Measurements from ENCODE around the gene POLD3. TPM values are rescaled to one million over a fixed set of nuclear protein-coding genes. Genes with fewer than 3 reads are reported as not detected.
A peak's percentile ranks its signal among the peaks of the same experiment; 100 is the strongest.

The POLD3 gene
- 10 to 100 TPM; 38.5 to 52.2 TPM for total RNA-seq
- 37.7 TPM for polyA plus RNA-seq (2013, experiment 1 of 2)
- 31.8 TPM for polyA plus RNA-seq (2013, experiment 2 of 2)
- long read RNA-seq, experiment 1, transcript POLD3-201 (12 exons, 3,821 nt) = major isoform, 8 of 18 reads
- long read RNA-seq, experiment 1, partial matches to known transcripts = 7 of 18 reads
- long read RNA-seq, experiment 1, other reads (novel, unspliced or antisense) = 3 of 18 reads
- long read RNA-seq, experiment 2, transcript POLD3-201 (12 exons, 3,821 nt) = major isoform, 89 of 111 reads
- long read RNA-seq, experiment 2, partial matches to known transcripts = 1 of 111 reads
- long read RNA-seq, experiment 2, other reads (novel, unspliced or antisense) = 17 of 111 reads
- long read RNA-seq, experiment 3, transcript POLD3-201 (12 exons, 3,821 nt) = major isoform, 81 of 127 reads
- long read RNA-seq, experiment 3, partial matches to known transcripts = 24 of 127 reads
- long read RNA-seq, experiment 3, other reads (novel, unspliced or antisense) = 21 of 127 reads
- long read RNA-seq, experiment 4, partial matches to known transcripts = 11 of 16 reads
- long read RNA-seq, experiment 4, other reads (novel, unspliced or antisense) = 3 of 16 reads

GRCh38 chr11:74592441-74593362 lies at the start of gene POLD3:
TSS of gene POLD3 (plus strand) at chr11:74592582. CDS start at chr11:74592659, 77 bp downstream.
- Histone ChIP-seq H3K27ac (ENCODE audit: low read depth, low read length) (peak within 1 kb of the TSS; percentile 81), H3K27me3 (ENCODE audit: control insufficient read depth, insufficient read depth, low read length, poor library complexity, severe bottlenecking) (no peaks in the 10 kb centered on the region), H3K9ac (ENCODE audit: extremely low read depth, low read length, poor library complexity, severe bottlenecking) (peak within 1 kb of the TSS; percentile 87), H3K4me1 (ENCODE audit: control insufficient read depth, insufficient read depth, low read length) (peaks cover 3% of the 10 kb centered on the region), H3K4me3 (ENCODE audit: low read length) (peak within 1 kb of the TSS; percentile 96), H3K9me3 (ENCODE audit: control insufficient read depth, low read length) (peaks cover 17% of the 10 kb centered on the region), H3K36me3 (ENCODE audit: control insufficient read depth, insufficient read depth, low read length) (peaks cover 34% of the 10 kb centered on the region)
- Mint-ChIP-seq H3K27ac (peak within 1 kb of the TSS; percentile 89), H3K4me3 (peak within 1 kb of the TSS; percentile 94), H3K36me3 (ENCODE audit: low read depth) (peaks cover 26% of the 10 kb centered on the region), H3K27me3 (ENCODE audit: insufficient read depth) (no peaks in the 10 kb centered on the region), H3K4me1 (peaks cover 10% of the 10 kb centered on the region), H3K9me3 (peaks cover 4% of the 10 kb centered on the region)
- peak; percentile 99 for DNase-seq
- TF ChIP-seq, protein P1, sequence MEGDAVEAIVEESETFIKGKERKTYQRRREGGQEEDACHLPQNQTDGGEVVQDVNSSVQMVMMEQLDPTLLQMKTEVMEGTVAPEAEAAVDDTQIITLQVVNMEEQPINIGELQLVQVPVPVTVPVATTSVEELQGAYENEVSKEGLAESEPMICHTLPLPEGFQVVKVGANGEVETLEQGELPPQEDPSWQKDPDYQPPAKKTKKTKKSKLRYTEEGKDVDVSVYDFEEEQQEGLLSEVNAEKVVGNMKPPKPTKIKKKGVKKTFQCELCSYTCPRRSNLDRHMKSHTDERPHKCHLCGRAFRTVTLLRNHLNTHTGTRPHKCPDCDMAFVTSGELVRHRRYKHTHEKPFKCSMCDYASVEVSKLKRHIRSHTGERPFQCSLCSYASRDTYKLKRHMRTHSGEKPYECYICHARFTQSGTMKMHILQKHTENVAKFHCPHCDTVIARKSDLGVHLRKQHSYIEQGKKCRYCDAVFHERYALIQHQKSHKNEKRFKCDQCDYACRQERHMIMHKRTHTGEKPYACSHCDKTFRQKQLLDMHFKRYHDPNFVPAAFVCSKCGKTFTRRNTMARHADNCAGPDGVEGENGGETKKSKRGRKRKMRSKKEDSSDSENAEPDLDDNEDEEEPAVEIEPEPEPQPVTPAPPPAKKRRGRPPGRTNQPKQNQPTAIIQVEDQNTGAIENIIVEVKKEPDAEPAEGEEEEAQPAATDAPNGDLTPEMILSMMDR (conservative IDR thresholded peaks at IDR 0.05) = no peak
- 0 to 1% methylated on average over 36 to 63 of the region's 63 CpGs for WGBS, 2 experiments (ENCODE audit: insufficient coverage in 1 of 2, insufficient read length in 1 of 2)

DNA sequence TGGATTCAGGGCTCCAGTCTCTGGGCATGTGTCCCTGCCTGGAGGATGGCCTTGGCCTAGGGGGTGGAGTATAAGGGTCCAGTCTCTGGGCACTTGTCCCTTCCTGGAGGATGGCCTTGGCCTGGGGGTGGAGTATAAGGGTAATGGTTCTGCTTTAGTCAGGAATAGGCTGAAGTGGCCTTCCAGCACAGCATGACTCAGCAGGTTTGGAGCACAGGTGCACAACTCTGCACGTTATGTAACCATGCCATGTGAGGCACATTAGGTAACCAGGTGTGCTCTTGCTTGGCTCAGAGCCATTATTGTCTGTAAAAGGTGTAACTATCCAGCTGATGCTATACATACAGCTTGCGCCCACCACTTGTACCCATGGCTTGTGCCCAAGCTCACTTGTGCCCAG lies 48.4 kb upstream of the POLD3 start:
- no peak overlapping the region for H3K9ac ChIP-seq (ENCODE audit: extremely low read depth, low read length, poor library complexity, severe bottlenecking)
- Mint-ChIP-seq H3K9me3 (peaks cover 59% of the 10 kb centered on the region), H3K27ac (no peak overlapping the region), H3K36me3 (ENCODE audit: low read depth) (peaks cover 8% of the 10 kb centered on the region), H3K4me1 (peaks cover 4% of the 10 kb centered on the region), H3K4me3 (no peak overlapping the region), H3K27me3 (ENCODE audit: insufficient read depth) (no peaks in the 10 kb centered on the region)
- H3K4me3 ChIP-seq (ENCODE audit: low read length) = no peak overlapping the region
- no peaks in the 10 kb centered on the region for H3K4me1 ChIP-seq (ENCODE audit: control insufficient read depth, insufficient read depth, low read length)
- H3K36me3 ChIP-seq (ENCODE audit: control insufficient read depth, insufficient read depth, low read length) = no peaks in the 10 kb centered on the region
- H3K27ac ChIP-seq (ENCODE audit: low read depth, low read length) = no peak overlapping the region
- H3K27me3 ChIP-seq (ENCODE audit: control insufficient read depth, insufficient read depth, low read length, poor library complexity, severe bottlenecking) = no peaks in the 10 kb centered on the region
- WGBS, 2 experiments (ENCODE audit: insufficient coverage in 1 of 2, insufficient read length in 1 of 2) = 94 to 96% methylated on average over 2 of the region's 2 CpGs
- TF ChIP-seq, protein P1 (conservative IDR thresholded peaks at IDR 0.05) = no peak
- DNase-seq = no peak
- peaks cover 39% of the 10 kb centered on the region for H3K9me3 ChIP-seq (ENCODE audit: control insufficient read depth, low read length)

DNA sequence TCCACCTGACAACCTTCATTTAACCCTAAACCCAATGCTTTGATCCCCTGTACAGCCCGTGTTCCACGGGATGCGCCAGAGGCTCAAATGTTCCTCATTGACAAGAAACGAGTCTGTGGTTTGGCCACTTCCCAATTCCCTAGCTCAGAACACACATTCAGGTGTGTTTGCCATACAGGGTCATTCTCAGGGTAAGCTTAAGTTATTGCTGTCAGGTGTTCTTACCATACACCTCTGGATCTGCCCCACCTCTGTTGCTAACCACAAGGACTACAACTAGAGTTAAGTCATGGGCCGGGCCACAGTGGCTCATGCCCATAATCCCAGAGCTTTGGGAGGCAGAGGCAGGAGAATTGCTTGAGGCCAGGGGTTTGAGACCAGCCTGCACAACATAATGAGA lies 45.6 kb upstream of the POLD3 start:
- H3K4me3 ChIP-seq (ENCODE audit: low read length) = no peak overlapping the region
- H3K27me3 Mint-ChIP-seq (ENCODE audit: insufficient read depth) = no peaks in the 10 kb centered on the region
- H3K9ac ChIP-seq (ENCODE audit: extremely low read depth, low read length, poor library complexity, severe bottlenecking) = no peak overlapping the region
- H3K4me1 Mint-ChIP-seq = no peaks in the 10 kb centered on the region
- peaks cover 4% of the 10 kb centered on the region for H3K36me3 Mint-ChIP-seq (ENCODE audit: low read depth)
- no peaks in the 10 kb centered on the region for H3K27me3 ChIP-seq (ENCODE audit: control insufficient read depth, insufficient read depth, low read length, poor library complexity, severe bottlenecking)
- no peak overlapping the region for H3K27ac ChIP-seq (ENCODE audit: low read depth, low read length)
- no peak overlapping the region for H3K4me3 Mint-ChIP-seq
- no peak for DNase-seq
- WGBS, 2 experiments (ENCODE audit: insufficient coverage in 1 of 2, insufficient read length in 1 of 2) = 94 to 97% methylated on average over 4 to 5 of the region's 5 CpGs
- no peaks in the 10 kb centered on the region for H3K4me1 ChIP-seq (ENCODE audit: control insufficient read depth, insufficient read depth, low read length)
- TF ChIP-seq, protein P1 (conservative IDR thresholded peaks at IDR 0.05) = no peak
- H3K9me3 ChIP-seq (ENCODE audit: control insufficient read depth, low read length) = peaks cover 21% of the 10 kb centered on the region
- H3K27ac Mint-ChIP-seq = no peak overlapping the region
- H3K36me3 ChIP-seq (ENCODE audit: control insufficient read depth, insufficient read depth, low read length) = no peaks in the 10 kb centered on the region
- H3K9me3 Mint-ChIP-seq = peaks cover 36% of the 10 kb centered on the region

Measured in endodermal cell (in vitro differentiated cells).